Liver (tissue), 9 donors: ENCODE results near the gene IFRD1. TPM values are rescaled to one million over a fixed set of nuclear protein-coding genes. Genes with fewer than 3 reads are reported as not detected.

ENCODE experiments used
- DNase-seq: peaks from one replicate; pipeline ENCODE4 v3.0.0-alpha.2; 2017; ENCODE audit warnings: low spot score
- H3K27ac ChIP-seq, 2 donors: one replicate each; pipeline ENCODE4 v1.7.0; 2013; ENCODE audit warnings: inconsistent platforms in 2 of 2, low read length in 2 of 2, control low read depth in 1 of 2, low read depth in 1 of 2, mild to moderate bottlenecking in 1 of 2
- H3K27me3 ChIP-seq, 4 donors: one replicate each; pipeline versions ENCODE4 v1.6.1 to v1.7.0; 2013; ENCODE audit warnings: low read length in 3 of 4, inconsistent platforms in 1 of 4, mild to moderate bottlenecking in 1 of 4, moderate library complexity in 1 of 4; ENCODE audit not compliant: control insufficient read depth in 4 of 4, insufficient read depth in 4 of 4
- H3K36me3 ChIP-seq, 4 donors: one replicate each; pipeline versions ENCODE4 v1.6.1 to v1.7.0; 2013; ENCODE audit warnings: low read length in 3 of 4, mild to moderate bottlenecking in 3 of 4, low read depth in 1 of 4, moderate library complexity in 1 of 4; ENCODE audit not compliant: control insufficient read depth in 4 of 4, insufficient read depth in 3 of 4
- H3K4me1 ChIP-seq, 4 donors: one replicate each; pipeline versions ENCODE4 v1.6.1 to v1.7.0; 2013; ENCODE audit warnings: low read length in 3 of 4, mild to moderate bottlenecking in 3 of 4, moderate library complexity in 1 of 4; ENCODE audit not compliant: control insufficient read depth in 4 of 4, insufficient read depth in 4 of 4
- H3K4me3 ChIP-seq, 3 donors: one replicate each; pipeline versions ENCODE4 v1.6.1 to v1.7.0; 2013; ENCODE audit warnings: low read length in 3 of 3, control low read depth in 1 of 3, low read depth in 1 of 3, mild to moderate bottlenecking in 1 of 3
- H3K9ac ChIP-seq, 2 donors: one replicate each; pipeline ENCODE4 v1.7.0; 2013; ENCODE audit warnings: low read length in 2 of 2, mild to moderate bottlenecking in 2 of 2, moderate library complexity in 2 of 2, control low read depth in 1 of 2, low read depth in 1 of 2
- H3K9me3 ChIP-seq, 4 donors: one replicate each; pipeline versions ENCODE4 v1.6.1 to v1.7.0; 2013; ENCODE audit warnings: low read length in 3 of 4; ENCODE audit not compliant: control insufficient read depth in 4 of 4
- ATF3 ChIP-seq: IDR thresholded peaks from 2 replicates; pipeline ENCODE4 v1.6.1; 2016; ENCODE audit warnings: antibody characterized with exemption
- CTCF ChIP-seq: fragments of 150-350 bp; IDR thresholded peaks from 2 replicates; pipeline ENCODE4 v1.5.1; 2017; ENCODE audit warnings: improper control_type of control experiment, low read depth, low read length; ENCODE audit not compliant: missing input control
- EGR1 ChIP-seq, 2 donors: IDR thresholded peaks; 2 replicates each; pipeline ENCODE4 v1.6.1; 2016 to 2018; ENCODE audit warnings: antibody characterized with exemption in 2 of 2, low read depth in 2 of 2
- FOXA1 ChIP-seq: IDR thresholded peaks from 2 replicates; pipeline ENCODE4 v1.6.1; 2016; ENCODE audit warnings: antibody characterized with exemption
- FOXA2 ChIP-seq: IDR thresholded peaks from 2 replicates; pipeline ENCODE4 v1.6.1; 2016; ENCODE audit warnings: antibody characterized with exemption
- HNF4G ChIP-seq: IDR thresholded peaks from 2 replicates; pipeline ENCODE4 v1.6.1; 2016; ENCODE audit warnings: antibody characterized with exemption
- JUND ChIP-seq, 2 donors: IDR thresholded peaks; 2 replicates each; pipeline ENCODE4 v1.6.1; 2016; ENCODE audit warnings: antibody characterized with exemption in 2 of 2
- MAX ChIP-seq: IDR thresholded peaks from 2 replicates; pipeline ENCODE4 v1.6.1; 2016; ENCODE audit warnings: antibody characterized with exemption
- NR2F2 ChIP-seq: IDR thresholded peaks from 2 replicates; pipeline ENCODE4 v1.6.1; 2016; ENCODE audit warnings: antibody characterized with exemption
- REST ChIP-seq: IDR thresholded peaks from 2 replicates; pipeline ENCODE4 v1.6.1; 2016; ENCODE audit warnings: antibody characterized with exemption, mild to moderate bottlenecking
- SP1 ChIP-seq: IDR thresholded peaks from 2 replicates; pipeline ENCODE4 v1.6.1; 2018; ENCODE audit warnings: antibody characterized with exemption, mild to moderate bottlenecking
- TAF1 ChIP-seq: conservative IDR thresholded peaks from 2 replicates; pipeline ENCODE4 v1.6.1; 2016; ENCODE audit warnings: antibody characterized with exemption, mild to moderate bottlenecking
- ZBTB33 ChIP-seq: IDR thresholded peaks from 2 replicates; pipeline ENCODE4 v1.6.1; 2016; ENCODE audit warnings: antibody characterized with exemption
- WGBS: extraction: QIAGEN DNeasy Blood & Tissue Kit; methylation state at CpG from one replicate; pipeline ENCODE4 v1.1.7; 2013; 5-methylcytosine and 5-hydroxymethylcytosine counted together
- polyA plus RNA-seq, 2 donors: library from polyadenylated mRNA; stranded (reverse) in 1 of 2; unstranded in 1 of 2; fragments of 200-250 nt in 1 of 2; fragments of >200 nt in 1 of 2; fragmentation: Nextera tagmentation in 1 of 2; extraction: Ambion mirVana in 1 of 2; gene quantifications; one replicate each; pipeline versions ENCODE4 v1.2.1 to v1.2.3, GENCODE V29; 2013 to 2015
- total RNA-seq, 2 donors: library from RNA; depleted of rRNA; stranded (reverse); fragments of >200 nt; gene quantifications; one replicate each; pipeline ENCODE4 v1.2.3, GENCODE V29; 2014
- donor health status: healthy.
- donor health status: healthy.
- donor health status: healthy.
- donor health status: healthy.
- donor health status: healthy.

IFRD1 gene
- total and polyA plus RNA-seq, 4 donors, result 7.7 to 35.6 (median 21.1) TPM

GRCh38 chr7:112416127-112416526, 34.1 kb upstream of the IFRD1 start:
- Histone ChIP-seq H3K27ac (no peak overlapping the region), H3K9me3 (no peaks in the 10 kb centered on the region), H3K27me3 (no peaks in the 10 kb centered on the region), H3K9ac (no peak overlapping the region), H3K4me3 (no peak overlapping the region), H3K4me1 (peaks cover 0 to 3% (median 0%) of the 10 kb centered on the region in 4 donors), H3K36me3 (no peaks in the 10 kb centered on the region)
- DNase-seq, result no peak
- TF ChIP-seq REST, result no peak
- TF ChIP-seq ZBTB33, result no peak
- TF ChIP-seq JUND (IDR thresholded peaks at IDR 0.05), result no peak
- WGBS, result 68% methylated on average over 4 of the region's 4 CpGs

GRCh38 chr7:112419543-112420130, 30.6 kb upstream of the IFRD1 start:
- no peak for DNase-seq
- TF ChIP-seq JUND (IDR thresholded peaks at IDR 0.05), result no peak
- no peak for TF ChIP-seq HNF4G
- no peak for TF ChIP-seq NR2F2
- no peak for TF ChIP-seq FOXA1
- no peak for TF ChIP-seq CTCF
- TF ChIP-seq EGR1 (IDR thresholded peaks at IDR 0.05; ENCODE audit: low read depth in 2 of 2), result no peak
- no peak for TF ChIP-seq ATF3
- TF ChIP-seq MAX, result no peak
- no peak for TF ChIP-seq ZBTB33
- TF ChIP-seq FOXA2, result no peak
- TF ChIP-seq SP1, result no peak
- TF ChIP-seq TAF1, result no peak
- Histone ChIP-seq H3K27ac (no peak overlapping the region), H3K9ac (no peak overlapping the region), H3K4me3 (no peak overlapping the region), H3K4me1 (no peaks in the 10 kb centered on the region), H3K36me3 (no peaks in the 10 kb centered on the region), H3K27me3 (no peaks in the 10 kb centered on the region), H3K9me3 (no peaks in the 10 kb centered on the region)
- 95% methylated on average over 4 of the region's 4 CpGs for WGBS
